ENCODE data around the gene SMPD4. TPM values are rescaled to one million over a fixed set of nuclear protein-coding genes. Genes with fewer than 3 reads are reported as not detected.

The SMPD4 gene
- total and polyA plus RNA-seq, 2 of the 4 experiments (the other 2 are of a cell fraction), result 8.6 to 63.0 TPM

DNA sequence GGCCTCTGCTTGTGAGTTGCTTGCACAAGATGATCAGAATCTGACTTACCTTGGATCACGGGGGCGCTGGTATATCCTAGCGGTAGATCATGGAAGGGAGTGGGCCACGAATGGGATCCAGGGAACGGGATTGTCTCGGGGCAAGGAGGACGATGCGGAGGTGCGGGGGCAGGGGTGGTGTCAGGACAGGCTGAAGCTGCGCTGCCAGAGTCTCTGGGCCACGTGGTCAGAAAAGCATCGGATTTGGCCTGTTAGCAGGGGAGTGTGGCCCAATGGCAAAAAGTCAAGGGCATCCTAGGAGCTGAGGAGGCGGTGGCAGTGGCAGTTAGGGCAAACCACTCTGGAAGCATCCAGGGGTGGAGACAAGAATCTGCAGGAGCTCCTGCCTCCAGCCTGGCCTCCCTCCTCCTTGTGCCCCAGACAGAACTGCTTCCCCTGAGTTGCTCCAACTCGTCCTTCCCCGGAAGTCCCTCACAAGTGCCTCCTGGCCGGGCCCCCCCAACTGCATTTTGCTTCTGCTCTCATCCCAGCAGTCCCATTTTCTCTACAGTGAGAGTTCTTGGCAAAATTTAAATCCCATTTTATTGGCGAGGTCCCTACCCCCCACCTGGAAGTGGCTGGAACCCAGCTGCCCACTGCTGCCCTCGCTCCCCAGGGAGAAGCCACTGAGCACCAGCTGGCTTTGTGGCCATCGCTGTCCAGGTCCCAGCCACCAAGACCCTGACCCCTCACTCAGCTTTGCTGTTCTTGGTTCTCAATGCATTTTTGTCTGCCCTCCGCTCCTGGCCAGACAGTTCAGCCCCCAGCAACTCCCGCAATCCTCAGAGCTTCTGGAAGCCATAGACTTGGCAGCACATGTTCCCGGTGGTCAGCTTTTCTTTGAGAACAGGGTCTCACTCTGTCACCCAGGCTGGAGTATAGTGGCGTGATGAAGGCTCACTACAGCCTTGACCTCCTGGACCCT lies 30.9 kb downstream of the SMPD4 start:
- H2BK5ac ChIP-seq (ENCODE audit: low read depth, low read length, poor library complexity, severe bottlenecking), result no peak overlapping the region
- WGBS, 2 experiments (ENCODE audit: extremely low coverage in 2 of 2, insufficient read length in 1 of 2), result 96% methylated on average over 8 of the region's 23 CpGs; no CpG with 5 or more reads in 1 of the 2 experiments
- H3K9me3 ChIP-seq (ENCODE audit: control insufficient read depth, insufficient read depth, low read length), result no peaks in the 10 kb centered on the region
- ChIA-PET POLR2A (ENCODE audit: unreplicated experiment) (no interaction called here), CTCF (no interaction called here)
- no peak overlapping the region for H2AFZ ChIP-seq (replicated peaks; ENCODE audit: low read length, poor library complexity)
- dilution Hi-C loops (cut with HindIII; ENCODE audit: low sequenced_read_pairs, unreplicated experiment), result no loop called here
- no peaks in the 10 kb centered on the region for H3K27me3 ChIP-seq (ENCODE audit: control insufficient read depth, insufficient read depth, low read length)
- no peaks in the 10 kb centered on the region for H4K20me1 ChIP-seq (ENCODE audit: insufficient read depth, low read length)
- no peak for DNase-seq
- no peak overlapping the region for H3K4ac ChIP-seq (ENCODE audit: low read depth, low read length)
- no peak overlapping the region for H3K18ac ChIP-seq (ENCODE audit: low read depth, low read length)
- H2AK9ac ChIP-seq (replicated peaks; ENCODE audit: low read depth, low read length, poor library complexity), result no peak overlapping the region
- TF ChIP-seq, protein P1, sequence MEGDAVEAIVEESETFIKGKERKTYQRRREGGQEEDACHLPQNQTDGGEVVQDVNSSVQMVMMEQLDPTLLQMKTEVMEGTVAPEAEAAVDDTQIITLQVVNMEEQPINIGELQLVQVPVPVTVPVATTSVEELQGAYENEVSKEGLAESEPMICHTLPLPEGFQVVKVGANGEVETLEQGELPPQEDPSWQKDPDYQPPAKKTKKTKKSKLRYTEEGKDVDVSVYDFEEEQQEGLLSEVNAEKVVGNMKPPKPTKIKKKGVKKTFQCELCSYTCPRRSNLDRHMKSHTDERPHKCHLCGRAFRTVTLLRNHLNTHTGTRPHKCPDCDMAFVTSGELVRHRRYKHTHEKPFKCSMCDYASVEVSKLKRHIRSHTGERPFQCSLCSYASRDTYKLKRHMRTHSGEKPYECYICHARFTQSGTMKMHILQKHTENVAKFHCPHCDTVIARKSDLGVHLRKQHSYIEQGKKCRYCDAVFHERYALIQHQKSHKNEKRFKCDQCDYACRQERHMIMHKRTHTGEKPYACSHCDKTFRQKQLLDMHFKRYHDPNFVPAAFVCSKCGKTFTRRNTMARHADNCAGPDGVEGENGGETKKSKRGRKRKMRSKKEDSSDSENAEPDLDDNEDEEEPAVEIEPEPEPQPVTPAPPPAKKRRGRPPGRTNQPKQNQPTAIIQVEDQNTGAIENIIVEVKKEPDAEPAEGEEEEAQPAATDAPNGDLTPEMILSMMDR (conservative IDR thresholded peaks at IDR 0.05; ENCODE audit: low read depth, low read length), result no peak
- TF ChIP-seq POLR2A (IDR thresholded peaks at IDR 0.05; ENCODE audit: low read depth, low read length) (no peak), NFE2L2 (IDR thresholded peaks at IDR 0.05; ENCODE audit: low read depth, low read length) (no peak), RCOR1 (IDR thresholded peaks at IDR 0.05; ENCODE audit: insufficient replicate concordance, low read length) (no peak), RAD21 (IDR thresholded peaks at IDR 0.05; ENCODE audit: low read length) (no peak), FOS (IDR thresholded peaks at IDR 0.05; ENCODE audit: low read depth, low read length) (no peak)
- TF ChIP-seq, protein P2, sequence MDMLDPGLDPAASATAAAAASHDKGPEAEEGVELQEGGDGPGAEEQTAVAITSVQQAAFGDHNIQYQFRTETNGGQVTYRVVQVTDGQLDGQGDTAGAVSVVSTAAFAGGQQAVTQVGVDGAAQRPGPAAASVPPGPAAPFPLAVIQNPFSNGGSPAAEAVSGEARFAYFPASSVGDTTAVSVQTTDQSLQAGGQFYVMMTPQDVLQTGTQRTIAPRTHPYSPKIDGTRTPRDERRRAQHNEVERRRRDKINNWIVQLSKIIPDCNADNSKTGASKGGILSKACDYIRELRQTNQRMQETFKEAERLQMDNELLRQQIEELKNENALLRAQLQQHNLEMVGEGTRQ (IDR thresholded peaks at IDR 0.05; ENCODE audit: low read depth, low read length), result no peak
- no peak overlapping the region for H3K14ac ChIP-seq (replicated peaks; ENCODE audit: low read depth, low read length)
- no peak overlapping the region for H3K9ac ChIP-seq (ENCODE audit: low read depth, low read length)
- H3K4me3 ChIP-seq (ENCODE audit: insufficient read depth, low read depth, low read length), result no peak overlapping the region
- no peak overlapping the region for H2BK15ac ChIP-seq (ENCODE audit: low read depth, low read length)
- no peak overlapping the region for H2BK20ac ChIP-seq (ENCODE audit: low read depth, low read length)
- ATAC-seq (ENCODE audit: low read depth), result no peak
- intact Hi-C loops (cut with micrococcal nuclease), result no loop called here
- no peaks in the 10 kb centered on the region for H3K4me1 ChIP-seq (ENCODE audit: control insufficient read depth, insufficient read depth, low read length)
- H2BK120ac ChIP-seq (ENCODE audit: low read depth, low read length), result no peak overlapping the region
- no peak overlapping the region for H4K91ac ChIP-seq (ENCODE audit: insufficient read depth, low read depth, low read length)
- no peak overlapping the region for H4K8ac ChIP-seq (ENCODE audit: low read depth in 2 of 2, low read length in 2 of 2)
- in situ Hi-C loops (cut with MboI; ENCODE audit: low sequenced_read_pairs), result loop anchor here (25.0 kb wide), 1 partner anchor 1362 kb away; no protein-coding TSS in a partner anchor
- no TSS peak for BruUV-seq (replicated peaks)
- H3K27ac ChIP-seq (ENCODE audit: insufficient read depth, low read length), result no peak overlapping the region
- H3K9me1 ChIP-seq (ENCODE audit: insufficient read depth, low read length), result no peaks in the 10 kb centered on the region
- no peak overlapping the region for H2AK5ac ChIP-seq (ENCODE audit: low read depth, low read length)
- no peak overlapping the region for H3K4me2 ChIP-seq (ENCODE audit: low read depth, low read length)
- no peaks in the 10 kb centered on the region for H3K79me1 ChIP-seq (ENCODE audit: low read depth in 1 of 2, low read length in 2 of 2)
- H3K23ac ChIP-seq (ENCODE audit: low read depth, low read length), result no peak overlapping the region
- no peak overlapping the region for H4K5ac ChIP-seq (ENCODE audit: low read depth, low read length)
- H3K56ac ChIP-seq (ENCODE audit: extremely low read depth, insufficient read depth, low read length), result no peak overlapping the region
- peaks cover 23% of the 10 kb centered on the region; the same call in 1 of the 2 replicates for H3K36me3 ChIP-seq (ENCODE audit: control insufficient read depth, insufficient read depth, low read length)

All from IMR-90 (cell line).